NCI-H146 treated with DMSO at 0.1 percent for 48 hours (cell line): Measurements from ENCODE around the gene YKT6.
"Not testable (repeated sequence)": the region's sequence is repeated elsewhere in the genome, so short reads cannot be mapped to it uniquely, and the experiment has no call there.

Experiments
- DNase-seq: peaks from one replicate; lab custom pipeline; 2025; ENCODE audit not compliant: unreplicated experiment; lab: John Stamatoyannopoulos, UW

Gene YKT6

DNA sequence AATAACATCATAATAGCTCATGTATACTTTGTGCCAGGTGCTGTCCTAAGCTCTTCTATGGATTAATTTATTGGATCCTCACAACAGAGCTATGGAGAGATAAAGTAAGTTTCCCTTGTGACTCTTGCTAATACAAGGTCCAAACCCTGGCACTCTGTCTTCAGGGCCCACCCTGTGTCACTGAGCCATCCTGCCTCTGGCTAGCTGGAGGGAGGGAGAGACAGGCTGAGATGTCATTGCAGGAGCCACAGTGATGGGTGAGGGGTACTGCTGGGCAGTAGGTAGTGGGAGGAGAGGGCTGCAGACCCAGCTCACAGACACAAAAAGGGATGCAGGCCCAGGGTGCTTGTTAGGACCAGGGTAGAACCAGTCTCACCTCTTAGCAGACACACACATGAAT, 28.4 kb upstream of the YKT6 start:
- no peak for DNase-seq

DNA sequence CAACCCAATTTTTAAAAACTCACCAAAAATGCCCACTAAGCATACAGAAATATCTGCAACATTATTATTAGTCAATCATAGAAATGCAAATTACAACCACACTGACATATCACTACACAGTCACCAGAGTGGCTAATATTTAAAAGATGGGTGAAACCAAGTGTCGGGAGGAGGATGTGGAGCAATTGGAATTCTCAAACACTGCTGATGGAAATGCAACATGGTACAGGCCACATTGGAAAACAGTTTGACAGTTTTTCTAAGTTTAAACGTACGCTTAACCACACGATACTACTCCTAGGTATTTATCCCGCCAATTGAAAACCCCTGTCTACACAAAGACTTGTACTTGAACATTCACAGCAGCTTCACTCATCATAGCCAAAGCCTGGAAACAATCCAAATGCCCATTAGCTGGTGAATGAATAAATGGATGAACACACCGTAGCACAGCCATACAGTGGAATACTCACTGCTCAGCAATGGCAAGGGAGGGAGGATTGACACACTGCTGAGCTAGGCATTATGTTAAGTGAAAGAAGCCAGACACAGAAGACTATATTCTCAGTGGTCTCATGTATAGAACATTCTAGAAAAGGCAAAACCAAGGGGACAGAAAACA, 27.9 kb upstream of the YKT6 start:
- no peak for DNase-seq

DNA sequence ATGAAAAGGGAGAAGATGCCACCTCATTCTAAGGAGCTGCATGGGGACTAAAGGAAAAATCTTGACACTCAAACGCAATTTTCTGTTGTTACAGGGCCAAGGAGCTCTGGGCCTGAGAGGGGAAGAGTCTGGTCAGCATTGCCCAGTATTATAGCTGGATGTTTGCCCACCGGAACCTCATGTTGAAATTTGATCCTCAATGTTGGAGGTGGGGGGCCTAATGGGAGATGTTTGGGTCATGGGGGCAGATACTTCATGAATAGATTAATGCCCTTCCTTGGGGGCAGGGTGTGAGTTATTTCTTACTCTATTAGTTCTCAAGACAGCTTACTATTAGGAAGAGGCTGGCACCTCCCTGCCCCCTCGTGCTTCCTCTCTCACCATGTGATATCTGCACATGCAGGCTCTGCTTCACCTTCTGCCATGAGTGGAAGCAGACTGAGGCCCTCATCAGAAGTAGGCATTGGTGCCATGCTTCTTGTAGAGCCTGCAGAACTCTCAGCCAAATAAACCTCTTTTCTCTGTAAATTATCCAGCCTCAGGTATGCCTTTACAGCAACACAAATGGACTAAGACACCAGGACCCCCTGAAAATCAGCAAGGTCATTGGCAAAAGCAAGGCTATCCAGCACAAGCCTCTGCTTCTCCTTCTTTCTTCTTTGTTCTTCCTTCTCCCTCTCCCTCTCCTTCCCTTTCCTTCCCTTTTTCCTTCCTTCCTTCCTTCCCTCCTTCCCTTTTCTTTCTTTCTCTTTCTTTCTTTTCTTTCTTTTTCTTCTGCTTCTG, 26.7 kb upstream of the YKT6 start:
- no peak for DNase-seq

DNA sequence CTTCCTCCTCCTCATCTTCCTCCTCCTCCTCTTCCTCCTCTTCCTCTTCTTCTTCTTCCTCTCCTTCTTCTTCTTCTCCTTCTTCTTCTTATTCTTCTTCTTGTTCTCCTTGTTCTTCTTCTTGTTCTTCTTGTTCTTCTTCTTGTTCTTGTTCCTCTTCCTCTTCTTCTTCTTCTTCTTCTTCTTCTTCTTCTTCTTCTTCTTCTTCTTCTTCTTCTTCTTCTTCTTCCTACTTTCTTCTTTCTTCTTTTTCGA, 26.2 kb upstream of the YKT6 start:
- DNase-seq = not testable (repeated sequence)

DNA sequence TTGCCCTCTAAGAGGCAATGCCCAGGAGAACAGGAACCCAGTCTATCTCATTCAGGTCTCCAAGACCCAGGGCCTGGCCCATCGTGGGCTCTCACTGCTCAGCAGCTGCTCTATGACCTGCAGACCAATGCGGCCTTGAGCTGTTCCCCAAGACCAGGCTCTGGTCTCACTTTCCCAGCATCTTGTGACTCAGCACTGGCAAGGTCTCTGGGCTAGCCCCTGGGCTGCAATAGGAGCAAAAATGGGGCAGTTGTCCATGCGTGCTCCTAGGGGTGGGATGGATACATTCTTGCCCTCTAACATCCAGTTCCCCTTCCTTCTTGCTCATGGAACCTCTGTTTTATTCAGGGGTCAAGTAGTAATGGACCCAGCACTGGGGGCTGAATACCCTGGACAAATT, 25.0 kb upstream of the YKT6 start:
- no peak for DNase-seq

DNA sequence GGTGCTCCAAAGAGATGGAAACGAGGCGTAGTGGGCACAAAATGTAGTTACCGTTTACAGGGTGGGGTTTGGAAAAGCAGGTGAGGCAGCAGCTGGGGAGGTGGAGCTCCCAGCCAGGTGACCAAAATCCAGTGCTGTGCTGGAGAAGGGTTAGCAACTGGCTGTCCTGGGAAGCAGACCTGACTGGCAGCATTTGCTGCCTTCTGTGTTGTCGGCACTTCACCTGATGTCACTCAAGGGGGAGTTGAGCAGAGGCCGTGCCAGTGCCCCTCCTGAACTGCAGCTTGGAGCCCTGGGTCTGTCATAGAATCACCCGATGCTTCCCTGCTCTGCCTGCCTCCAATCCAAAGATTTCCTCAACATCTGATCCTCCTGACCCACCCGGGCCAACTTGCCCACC, 24.3 kb upstream of the YKT6 start:
- DNase-seq = no peak

DNA sequence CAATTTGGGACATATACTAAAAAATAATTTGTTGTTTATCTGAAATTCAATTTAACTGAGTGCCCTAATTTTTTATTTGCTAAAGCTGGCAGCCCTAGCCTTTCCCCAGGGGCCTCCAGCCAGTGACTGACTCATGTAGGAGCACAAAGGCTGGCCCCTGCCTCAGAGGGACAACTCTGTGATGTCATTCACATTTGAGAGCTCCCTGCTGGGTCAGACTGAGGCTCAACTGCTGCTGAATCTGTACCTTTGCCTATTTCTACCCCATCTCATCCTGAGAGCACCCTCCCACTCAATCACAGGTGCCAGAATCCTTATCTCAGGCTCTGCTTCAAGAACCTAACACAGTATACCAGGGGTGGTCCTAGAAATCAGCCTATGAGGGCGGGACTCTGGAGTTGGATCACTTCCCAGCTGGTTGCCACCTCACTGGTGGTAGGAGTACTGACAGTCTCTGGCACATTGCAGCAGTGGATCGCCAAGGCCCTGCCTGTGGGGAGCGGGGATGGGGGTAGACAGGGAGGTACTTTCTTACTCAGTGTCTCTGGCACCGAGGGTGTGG, 23.1 kb upstream of the YKT6 start:
- DNase-seq = peak; percentile 5

DNA sequence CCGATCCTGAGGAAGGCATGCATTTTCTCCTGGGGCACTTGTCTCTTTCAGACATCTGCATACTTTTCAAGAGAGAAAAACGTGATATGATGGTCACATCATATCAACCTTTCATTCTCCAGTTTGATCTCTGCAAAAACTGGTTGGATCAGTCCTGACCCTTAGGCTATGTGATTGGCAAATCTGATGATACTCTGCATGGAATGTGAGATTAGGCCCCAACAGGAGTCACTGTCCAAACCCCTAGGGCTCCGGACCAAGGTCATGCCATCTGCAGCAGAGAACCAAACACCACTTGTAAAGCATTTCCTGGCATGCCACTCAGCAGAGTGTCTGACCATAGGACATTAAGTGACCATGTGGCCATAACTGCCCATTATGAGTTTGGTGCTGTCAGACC, 20.1 kb upstream of the YKT6 start:
- no peak for DNase-seq

DNA sequence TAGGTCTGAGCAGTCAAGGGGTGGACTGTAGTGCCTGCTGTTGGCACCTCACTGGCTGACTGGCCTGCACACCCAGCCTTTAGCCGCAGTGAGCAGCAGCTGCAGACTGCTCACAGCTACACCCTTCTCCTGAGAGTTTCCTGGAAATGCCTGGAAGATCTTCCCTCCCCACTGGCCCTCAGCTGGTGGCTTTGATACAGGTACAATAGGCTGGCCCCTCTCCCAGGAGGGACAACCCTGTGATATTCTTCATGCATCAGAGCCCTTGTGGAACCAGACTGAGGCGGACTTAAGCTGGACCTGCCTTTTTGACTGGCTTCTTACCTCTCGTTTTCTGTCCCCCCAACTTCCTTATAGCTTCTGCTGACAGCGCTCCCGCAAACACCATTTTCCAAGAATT, 18.0 kb upstream of the YKT6 start:
- DNase-seq = no peak

DNA sequence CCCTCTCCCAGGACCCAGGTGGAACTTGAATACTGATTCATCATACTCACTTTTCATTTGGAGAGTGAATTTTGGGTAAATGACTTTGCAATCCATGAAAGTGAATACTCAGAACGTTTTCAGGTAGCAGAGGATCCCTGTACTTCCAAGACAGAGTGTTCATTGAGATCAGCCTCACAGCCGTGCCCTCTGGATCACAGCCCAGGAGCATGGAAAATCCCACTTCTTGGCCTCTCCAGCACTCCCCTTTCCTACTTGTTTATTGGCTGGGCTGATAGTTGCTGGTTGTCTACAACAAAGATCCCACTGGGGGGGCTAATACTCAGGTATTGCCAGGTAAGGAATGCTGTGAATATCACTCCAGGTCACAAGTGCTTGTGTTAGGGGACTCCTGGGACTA, 17.4 kb upstream of the YKT6 start:
- no peak for DNase-seq

DNA sequence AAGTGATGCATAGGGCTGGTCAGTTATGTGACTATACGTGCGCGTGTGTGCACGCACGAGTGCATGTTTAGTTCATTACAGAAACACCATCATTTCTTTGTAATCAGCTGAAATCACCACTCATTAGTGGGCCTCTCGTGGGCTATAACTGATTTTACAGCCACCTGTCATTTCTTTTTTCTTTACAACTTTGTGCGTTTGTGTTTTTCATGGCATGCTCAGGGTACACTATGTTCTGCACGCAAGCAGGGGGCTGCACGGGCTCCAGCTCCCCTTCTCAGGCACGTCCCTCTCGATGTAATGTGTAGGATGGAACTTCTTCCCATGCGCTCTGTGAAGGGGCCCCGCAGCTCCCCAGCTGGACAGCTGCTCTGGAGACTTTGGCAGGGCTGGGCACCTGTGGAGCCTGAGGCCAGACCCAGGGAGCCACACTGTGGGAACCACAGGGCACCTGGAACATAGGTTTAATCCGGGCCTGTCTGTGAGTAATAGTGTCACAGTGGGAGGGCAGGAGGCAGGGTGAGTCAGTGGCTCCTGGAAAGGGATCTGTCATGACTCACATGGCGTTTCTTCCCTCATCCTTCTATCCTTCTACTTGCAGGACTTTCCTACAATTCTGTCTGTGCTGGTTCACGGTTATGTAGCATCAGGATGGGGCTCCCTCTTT, 16.4 kb upstream of the YKT6 start:
- DNase-seq = peak; percentile 72

DNA sequence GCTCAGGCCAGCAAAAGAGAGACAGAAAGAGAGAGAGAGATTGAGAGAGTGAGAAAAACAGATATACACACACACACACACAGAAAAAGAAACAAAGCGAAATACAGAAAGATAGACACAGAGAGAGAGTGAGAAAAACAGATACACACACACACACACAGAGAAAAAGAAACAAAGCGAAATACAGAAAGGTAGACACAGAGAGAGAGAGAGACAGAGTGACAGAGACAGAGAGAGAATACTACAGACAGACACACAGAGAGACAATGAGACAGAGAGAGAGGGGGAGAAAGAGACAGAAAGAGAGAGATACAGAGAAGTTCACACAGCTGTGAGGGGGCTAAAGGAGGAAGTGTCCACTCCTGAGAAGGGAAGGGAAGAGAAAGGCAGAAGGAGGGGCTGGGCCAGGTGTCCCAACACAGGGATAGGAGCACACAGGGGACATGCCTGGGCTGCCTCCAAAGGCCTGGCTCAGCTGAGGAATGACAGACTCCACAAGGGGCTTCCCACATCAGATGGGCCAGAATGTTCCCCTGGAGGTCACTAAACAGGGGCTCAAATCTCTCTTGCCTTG, 15.8 kb upstream of the YKT6 start:
- no peak for DNase-seq

DNA sequence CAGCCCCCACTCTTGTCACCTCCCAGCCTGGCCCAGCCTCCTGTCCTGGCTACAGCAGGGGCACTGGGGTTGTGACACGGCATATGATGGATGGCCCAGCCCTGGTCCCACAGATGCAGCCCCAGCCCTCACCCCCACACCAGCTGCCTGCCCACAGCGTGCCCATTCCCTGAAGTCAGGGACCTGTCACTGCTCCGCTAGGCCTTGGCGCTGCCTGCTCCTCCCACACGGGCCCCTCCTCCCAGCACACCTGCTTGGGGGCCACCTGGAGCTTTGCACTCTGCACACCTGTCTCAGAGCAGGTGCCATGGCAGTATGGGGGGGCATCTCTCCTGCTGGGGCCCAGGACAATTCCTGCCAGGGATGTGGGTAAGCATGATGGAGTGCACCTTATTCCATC, 15.0 kb upstream of the YKT6 start:
- DNase-seq = peak; percentile 37

DNA sequence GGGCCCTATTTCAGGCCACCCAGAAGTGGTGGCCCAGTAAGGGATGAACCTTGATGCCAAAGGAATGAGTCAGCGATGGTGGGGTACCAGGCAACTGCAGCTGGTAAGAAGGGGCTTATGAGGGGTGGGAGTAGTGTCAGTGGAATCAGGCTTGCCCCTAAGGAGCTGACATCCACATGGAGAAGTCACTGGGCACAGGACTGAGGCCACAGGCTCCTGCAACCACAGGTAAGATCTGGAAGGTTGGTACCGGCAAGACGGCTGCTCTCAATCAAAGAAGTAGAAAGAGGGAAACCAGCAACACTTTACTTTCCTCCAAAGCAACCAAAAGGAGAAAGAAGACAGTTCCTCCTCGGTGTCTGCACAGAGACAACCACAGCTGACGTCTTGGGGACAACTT, 14.0 kb upstream of the YKT6 start:
- DNase-seq = no peak

DNA sequence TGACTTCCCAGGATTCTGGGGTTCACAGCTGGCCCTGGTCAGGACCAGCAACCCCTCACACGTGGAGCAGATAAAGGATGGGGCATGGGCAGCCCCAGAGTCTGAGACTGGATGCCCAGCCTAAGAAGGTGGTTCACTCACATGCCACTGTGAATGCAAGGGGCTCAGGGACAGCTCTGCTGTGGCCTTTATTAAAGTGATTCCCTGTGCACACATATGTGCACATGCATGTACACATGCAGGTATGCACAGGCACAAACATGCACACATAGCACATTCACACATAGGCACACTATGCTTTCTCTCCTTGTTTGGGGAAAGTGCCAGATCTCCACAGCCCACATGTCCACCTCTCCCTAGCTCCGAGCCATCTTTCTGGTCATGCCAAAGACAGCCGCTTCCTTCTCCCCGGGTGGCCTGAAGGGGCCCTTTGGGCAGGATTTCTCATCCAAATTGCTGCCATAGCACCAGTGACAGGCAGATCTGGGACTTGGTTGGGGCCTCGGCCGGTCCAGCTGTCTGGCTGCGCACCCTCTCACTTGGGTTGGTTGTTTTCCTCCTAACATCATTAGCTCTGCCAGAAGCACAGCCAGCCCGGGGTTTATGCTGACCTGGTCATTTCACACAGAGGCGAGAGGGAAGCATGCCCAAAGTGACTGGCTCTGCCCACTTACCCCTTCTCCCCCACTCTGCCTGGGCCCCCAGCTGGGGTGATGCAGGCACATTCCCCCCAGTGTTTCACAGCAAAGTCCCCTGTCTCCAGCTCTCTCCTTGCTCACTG, 13.0 kb upstream of the YKT6 start:
- no peak for DNase-seq

DNA sequence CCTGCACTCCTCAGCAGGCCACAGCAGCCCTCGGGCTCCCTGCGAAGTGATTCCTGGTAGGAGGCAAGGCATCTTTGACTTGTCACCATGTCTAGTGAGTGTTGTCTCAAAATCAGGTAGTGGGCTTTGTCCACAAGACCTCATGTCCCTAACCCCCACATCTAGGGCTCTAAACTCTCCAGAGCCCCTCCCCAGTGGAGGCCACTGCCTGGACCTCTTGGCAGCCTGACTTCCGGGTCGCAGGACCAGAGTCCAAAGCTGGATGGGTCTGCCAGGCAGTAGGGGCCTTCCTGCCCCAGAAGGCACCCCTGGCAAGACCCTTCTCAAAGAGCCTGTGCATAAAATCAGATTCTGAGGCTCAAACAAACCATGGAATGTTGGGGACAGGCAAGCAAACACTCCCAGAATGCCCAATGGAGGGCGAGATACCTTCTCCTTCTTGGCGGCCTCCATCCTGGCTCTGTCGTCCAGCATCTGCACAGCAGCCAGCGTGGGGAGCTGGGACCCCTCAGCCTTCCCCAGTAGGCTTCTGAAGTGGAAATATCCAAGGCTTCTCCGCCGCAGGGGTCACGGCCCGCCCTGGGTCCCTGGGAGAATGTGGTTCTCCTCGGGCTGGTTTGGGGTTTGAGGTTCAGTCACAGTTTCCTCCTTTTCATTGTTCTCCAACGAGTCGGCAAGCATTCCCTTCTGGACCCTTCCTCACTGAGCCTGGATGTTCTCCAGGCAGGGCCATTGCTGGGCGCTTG, 12.1 kb upstream of the YKT6 start:
- DNase-seq = no peak

DNA sequence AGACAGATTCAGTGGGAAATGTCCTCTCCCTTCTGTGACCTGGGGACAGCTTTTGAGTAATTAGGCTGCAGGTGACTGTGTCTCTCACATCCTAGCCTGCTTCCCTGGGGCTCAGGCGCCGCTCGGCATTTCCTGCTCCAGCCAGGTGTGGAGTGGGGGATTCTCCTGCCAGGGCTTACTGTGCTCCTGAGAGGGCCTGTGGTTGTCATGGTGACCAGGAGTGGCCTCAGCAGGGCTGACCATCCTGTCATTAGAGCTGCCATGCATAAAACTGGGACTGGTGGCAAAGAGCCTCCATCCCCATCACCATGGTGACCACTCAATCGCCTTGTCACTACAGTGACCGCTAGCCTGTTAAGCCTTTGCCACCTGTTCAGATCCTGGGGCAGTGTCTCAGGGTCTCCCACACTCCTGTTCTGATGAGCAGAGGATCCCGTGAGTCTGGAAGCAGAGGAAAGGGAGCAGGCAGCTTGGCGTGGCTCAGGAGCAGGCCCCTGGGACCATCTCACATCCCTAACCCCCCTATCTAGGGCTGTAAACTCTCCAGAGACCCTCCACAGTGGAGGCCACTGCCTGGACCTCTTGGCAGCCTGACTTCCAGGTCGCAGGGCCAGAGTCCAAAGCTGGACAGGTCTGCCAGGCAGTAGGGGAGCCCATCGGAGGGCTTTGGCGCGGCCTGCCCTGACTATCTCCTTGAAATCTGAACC, 11.3 kb upstream of the YKT6 start, which contains the start of gene GCK:
Gene GCK, minus strand, starts transcription at position 154 of the 707 bp plus-strand sequence. CDS start 486 bp downstream, outside the sequence.
- peak; percentile 97 for DNase-seq

DNA sequence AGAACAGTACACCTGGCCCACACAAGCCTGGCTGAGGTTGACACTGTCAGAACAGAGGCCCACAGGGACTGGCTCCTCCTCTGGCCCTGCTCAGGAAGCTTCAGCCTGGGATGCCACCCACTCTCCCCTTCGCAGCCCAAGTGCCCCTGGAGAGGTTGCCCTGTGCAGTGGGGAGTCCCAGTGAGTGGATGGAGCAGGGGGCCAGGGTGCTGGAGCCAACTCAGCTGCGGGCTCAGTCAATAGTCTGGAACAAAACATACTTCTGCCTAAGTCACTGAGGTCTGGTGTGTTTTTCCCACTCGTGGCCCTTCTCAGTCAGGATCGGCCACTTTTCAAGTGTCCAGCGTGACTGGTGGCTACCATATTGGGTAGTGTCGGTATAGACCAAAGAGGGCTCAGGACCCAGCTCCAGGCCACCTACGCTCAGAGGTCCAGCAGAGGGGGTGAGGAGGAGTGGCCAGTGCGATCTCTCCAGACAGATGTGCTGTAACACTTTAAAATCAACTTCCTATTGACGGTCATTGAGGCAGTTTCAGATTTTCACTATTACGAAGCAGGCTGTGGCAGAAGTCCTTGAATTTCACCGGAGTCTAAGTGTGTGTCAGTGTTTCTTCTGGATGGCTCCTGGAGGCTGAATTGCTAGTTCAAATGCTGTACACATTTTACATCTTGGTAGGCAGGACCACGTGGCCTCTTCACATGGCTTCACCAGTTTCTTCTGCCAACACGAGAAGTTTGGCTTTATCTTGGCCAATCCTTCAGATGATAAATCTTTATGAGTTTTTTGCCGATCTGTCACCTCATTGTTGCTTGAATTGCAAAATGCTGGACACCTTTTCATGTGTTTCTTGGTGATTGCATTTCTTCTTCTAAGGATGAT, 10.5 kb upstream of the YKT6 start:
- no peak for DNase-seq

DNA sequence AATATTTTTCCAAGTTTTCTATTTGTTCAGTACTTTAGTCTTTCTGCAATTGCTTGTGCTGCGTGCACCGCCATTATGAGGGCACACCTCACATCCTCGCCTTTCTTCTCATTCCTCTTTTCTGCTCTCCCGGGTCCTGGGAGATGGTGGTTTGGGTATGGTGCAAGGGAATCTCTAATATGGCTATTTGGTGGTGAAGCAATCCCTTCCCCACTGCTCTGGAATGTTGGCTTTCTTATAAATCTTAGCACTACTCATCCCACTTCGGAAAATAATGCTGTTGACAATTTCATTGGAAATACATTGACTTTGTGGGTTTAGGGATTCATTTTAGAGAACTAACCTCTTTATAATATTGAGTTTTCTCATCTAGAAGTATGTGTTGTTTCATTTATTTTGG, 9.6 kb upstream of the YKT6 start:
- no peak for DNase-seq
